ENCODE measurements around the gene PAX7. TPM values are rescaled to one million over a fixed set of nuclear protein-coding genes. Genes with fewer than 3 reads are reported as not detected.

The PAX7 gene
- total RNA-seq, 1 donor from 2014 or later: not detected

GRCh38 chr1:18649693-18650370, 19.2 kb downstream of the PAX7 start:
- intact Hi-C loops (cut with DNase I): no loop called here
- H3K36me3 ChIP-seq: no peaks in the 10 kb centered on the region
- peaks cover 3% of the 10 kb centered on the region for H3K4me1 ChIP-seq
- DNase-seq: no peak
- no peak overlapping the region for H3K27ac ChIP-seq
- peaks cover 90% of the 10 kb centered on the region for H3K27me3 ChIP-seq
- H3K4me3 ChIP-seq: no peak overlapping the region
- no peak for TF ChIP-seq CTCF (IDR thresholded peaks at IDR 0.05)
- no peaks in the 10 kb centered on the region for H3K9me3 ChIP-seq
- ATAC-seq: no peak

GRCh38 chr1:18651713-18652112, 21.1 kb downstream of the PAX7 start:
- H3K4me1 ChIP-seq: peaks cover 3% of the 10 kb centered on the region
- H3K4me3 ChIP-seq: no peak overlapping the region
- no peak for TF ChIP-seq CTCF (IDR thresholded peaks at IDR 0.05)
- H3K36me3 ChIP-seq: no peaks in the 10 kb centered on the region
- ATAC-seq (no peak), DNase-seq (no peak)
- intact Hi-C loops (cut with DNase I): no loop called here
- H3K27ac ChIP-seq: no peak overlapping the region
- peaks cover 81% of the 10 kb centered on the region for H3K27me3 ChIP-seq
- H3K9me3 ChIP-seq: no peaks in the 10 kb centered on the region

- H3K4me1 ChIP-seq: no peaks in the 10 kb centered on the region
- H3K9me3 ChIP-seq: no peaks in the 10 kb centered on the region
- peaks cover 85% of the 10 kb centered on the region for H3K27me3 ChIP-seq
- DNase-seq: no peak
- no peak for ATAC-seq
- intact Hi-C loops (cut with DNase I): no loop called here
- no peaks in the 10 kb centered on the region for H3K36me3 ChIP-seq
- H3K27ac ChIP-seq: no peak overlapping the region
- H3K4me3 ChIP-seq: no peak overlapping the region
- no peak for TF ChIP-seq CTCF (IDR thresholded peaks at IDR 0.05)
Measured at GRCh38 chr1:18652791-18653190, 22.1 kb downstream of the PAX7 start.

GRCh38 chr1:18653367-18653766, 22.7 kb downstream of the PAX7 start:
- Histone ChIP-seq H3K27ac (no peak overlapping the region), H3K4me1 (no peaks in the 10 kb centered on the region), H3K4me3 (no peak overlapping the region), H3K27me3 (peaks cover 81% of the 10 kb centered on the region), H3K36me3 (no peaks in the 10 kb centered on the region), H3K9me3 (no peaks in the 10 kb centered on the region)
- TF ChIP-seq CTCF (IDR thresholded peaks at IDR 0.05): no peak
- ATAC-seq (no peak), DNase-seq (no peak)
- intact Hi-C loops (cut with DNase I): no loop called here

GRCh38 chr1:18653916-18654315, 23.3 kb downstream of the PAX7 start:
- H3K4me1 ChIP-seq: no peaks in the 10 kb centered on the region
- H3K27ac ChIP-seq: no peak overlapping the region
- ATAC-seq (no peak), DNase-seq (no peak)
- no peaks in the 10 kb centered on the region for H3K9me3 ChIP-seq
- H3K27me3 ChIP-seq: peaks cover 79% of the 10 kb centered on the region
- TF ChIP-seq CTCF (IDR thresholded peaks at IDR 0.05): no peak
- intact Hi-C loops (cut with DNase I): no loop called here
- H3K36me3 ChIP-seq: no peaks in the 10 kb centered on the region
- H3K4me3 ChIP-seq: no peak overlapping the region

GRCh38 chr1:18654599-18654998, 24.0 kb downstream of the PAX7 start:
- Histone ChIP-seq H3K4me1 (no peaks in the 10 kb centered on the region), H3K36me3 (no peaks in the 10 kb centered on the region), H3K27ac (no peak overlapping the region), H3K27me3 (peaks cover 79% of the 10 kb centered on the region), H3K9me3 (no peaks in the 10 kb centered on the region), H3K4me3 (no peak overlapping the region)
- TF ChIP-seq CTCF (IDR thresholded peaks at IDR 0.05): no peak
- ATAC-seq (no peak), DNase-seq (no peak)
- intact Hi-C loops (cut with DNase I): no loop called here
